HG03064 (cell line): Measurements from ENCODE around the gene CACNA2D1.

Experiments
- ATAC-seq: cut with Tn5 transposase; IDR thresholded peaks from one replicate; pipeline ENCODE4 v1.9.1; 2021; ENCODE audit warnings: low read depth; ENCODE audit not compliant: unreplicated experiment

CACNA2D1 gene

GRCh38 chr7:82067628-82068264, 375.8 kb downstream of the CACNA2D1 start:
- ATAC-seq, result no peak

DNA sequence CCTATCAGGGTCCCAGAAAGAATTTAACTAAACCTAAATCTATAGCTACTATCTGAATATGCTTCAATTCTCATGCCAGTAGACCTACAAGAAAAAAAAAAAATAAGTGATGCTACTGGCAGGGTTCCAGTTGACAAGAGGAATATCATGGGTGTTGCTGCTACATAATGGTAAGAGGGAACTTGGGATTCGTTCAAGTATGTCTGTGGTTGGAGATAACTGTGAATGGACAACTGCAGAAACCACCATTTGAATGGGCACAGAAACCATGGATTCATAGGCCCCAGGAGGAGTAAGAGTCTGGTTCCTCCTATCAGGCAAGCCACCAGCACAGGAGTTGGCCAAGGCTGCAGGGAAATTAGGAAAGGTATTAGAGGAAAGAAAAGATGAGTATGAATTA, 386.1 kb downstream of the CACNA2D1 start:
- no peak for ATAC-seq

- ATAC-seq, result no peak
Observed at GRCh38 chr7:82056282-82056681, 387.3 kb downstream of the CACNA2D1 start.

DNA sequence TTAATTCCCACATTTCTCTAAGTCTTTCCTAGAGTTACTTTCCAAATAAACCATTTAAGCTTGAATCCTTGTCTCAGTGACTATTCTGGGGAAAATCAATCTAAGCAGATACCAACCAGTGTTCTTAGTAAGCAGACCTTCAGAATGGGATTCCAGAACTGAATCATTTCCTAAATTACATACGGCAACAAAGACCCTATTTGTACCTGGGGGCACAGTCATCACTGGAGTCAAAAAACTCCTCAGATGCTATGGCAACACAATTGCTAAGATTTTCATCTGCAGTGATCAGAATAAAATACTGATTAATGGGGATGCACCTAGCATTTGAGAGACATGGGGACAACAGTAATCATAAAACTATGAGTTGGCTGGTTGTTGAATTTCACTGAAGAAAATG, 389.0 kb downstream of the CACNA2D1 start:
- ATAC-seq, result no peak

DNA sequence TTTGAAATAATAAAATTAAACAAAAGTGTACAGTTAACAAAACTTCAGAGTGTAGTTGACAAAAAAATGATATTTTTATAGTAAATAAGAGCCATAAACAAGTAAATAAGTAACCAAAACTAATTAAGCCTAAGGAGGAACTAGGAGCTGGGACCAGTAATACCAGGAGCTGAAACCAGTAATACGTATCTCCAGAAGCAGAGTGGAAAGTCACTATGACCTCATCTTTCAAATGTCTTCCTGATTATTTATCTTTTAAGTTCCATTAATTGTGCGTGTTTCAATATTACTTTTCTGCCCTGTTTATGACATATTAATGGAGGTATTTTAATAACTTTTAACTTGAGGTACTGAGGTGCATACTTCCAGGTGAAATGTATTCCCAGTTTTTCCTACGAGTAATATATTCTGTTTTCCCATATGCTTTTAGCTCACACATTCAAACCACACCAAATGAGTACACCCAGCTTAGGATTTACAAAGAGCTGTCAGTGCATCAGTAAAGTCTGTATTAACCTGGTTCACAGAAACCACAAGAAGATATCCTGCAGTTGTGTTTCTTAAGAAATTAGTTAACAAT, 390.0 kb downstream of the CACNA2D1 start:
- ATAC-seq, result no peak

DNA sequence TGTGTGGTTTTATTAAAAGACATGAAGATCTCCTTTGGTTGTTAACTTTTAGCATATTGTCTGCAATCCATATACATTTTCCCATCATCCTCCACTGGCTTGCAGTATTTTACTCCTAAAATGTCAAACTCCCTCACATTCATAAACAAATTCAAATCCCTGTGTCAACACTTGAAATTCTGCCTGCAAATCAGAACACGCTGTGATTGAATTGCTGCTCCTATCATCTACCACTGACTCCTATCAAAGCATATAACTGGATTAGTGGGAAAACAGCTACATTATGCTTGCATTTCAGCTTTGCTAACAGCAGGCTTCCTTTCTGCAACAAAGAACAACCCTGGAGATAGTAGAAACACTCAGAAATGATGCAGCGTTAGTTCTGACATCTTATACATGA, 392.0 kb downstream of the CACNA2D1 start:
- ATAC-seq, result no peak

- no peak for ATAC-seq
Observed at GRCh38 chr7:82050792-82051191, 392.8 kb downstream of the CACNA2D1 start.

GRCh38 chr7:82049891-82050533, 393.6 kb downstream of the CACNA2D1 start:
- no peak for ATAC-seq

GRCh38 chr7:82049442-82049841, 394.1 kb downstream of the CACNA2D1 start:
- ATAC-seq, result no peak

DNA sequence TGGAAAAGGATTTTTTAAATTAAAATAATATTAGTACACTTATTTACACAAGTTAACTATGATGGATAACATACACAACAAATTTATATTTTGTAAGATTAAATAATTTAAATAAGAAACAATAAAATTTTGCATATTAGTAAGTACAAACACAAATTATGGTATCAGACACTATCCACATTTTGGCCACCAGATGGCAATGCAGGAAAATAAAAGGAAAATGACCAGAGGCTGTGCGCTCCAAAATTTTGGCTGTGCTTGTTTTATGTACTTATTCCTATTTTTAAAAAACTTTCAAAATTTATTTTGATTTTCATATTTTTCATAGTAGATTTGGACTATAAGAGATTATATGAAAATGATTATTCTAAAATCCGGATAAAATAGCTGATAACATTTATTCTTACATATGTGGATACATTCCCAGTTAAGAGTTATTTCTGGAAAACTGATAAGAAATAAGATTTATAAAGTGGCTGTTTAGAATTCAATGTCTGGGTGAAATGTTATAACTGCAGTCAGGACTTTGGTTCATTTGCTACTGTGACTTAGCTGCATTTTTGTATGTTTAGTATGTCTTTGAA, 399.0 kb downstream of the CACNA2D1 start:
- ATAC-seq, result no peak

GRCh38 chr7:82039621-82040020, 404.0 kb downstream of the CACNA2D1 start:
- no peak for ATAC-seq

GRCh38 chr7:82036146-82036886, 407.3 kb downstream of the CACNA2D1 start:
- ATAC-seq, result no peak

DNA sequence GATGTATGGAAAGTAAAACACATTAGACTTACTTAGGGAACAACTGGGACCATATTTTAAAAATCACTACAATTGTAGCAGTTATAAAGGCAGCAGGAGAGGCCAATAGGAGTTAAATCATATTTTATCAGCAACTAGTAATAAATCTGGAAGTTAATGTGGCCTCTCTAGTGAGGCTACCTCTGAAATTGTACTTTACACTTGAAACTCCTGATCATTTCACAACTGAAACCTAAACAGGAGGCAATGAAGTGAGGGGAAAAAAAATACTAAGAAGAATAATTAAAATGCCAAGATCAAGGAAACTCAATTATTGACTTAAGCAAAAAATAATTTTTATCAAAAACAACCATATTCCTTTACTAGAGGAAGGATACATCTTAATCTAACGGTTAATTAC, 408.1 kb downstream of the CACNA2D1 start:
- ATAC-seq, result no peak

GRCh38 chr7:82032901-82033300, 410.7 kb downstream of the CACNA2D1 start:
- no peak for ATAC-seq

- ATAC-seq, result no peak
Observed at GRCh38 chr7:82029236-82029913, 414.2 kb downstream of the CACNA2D1 start.

DNA sequence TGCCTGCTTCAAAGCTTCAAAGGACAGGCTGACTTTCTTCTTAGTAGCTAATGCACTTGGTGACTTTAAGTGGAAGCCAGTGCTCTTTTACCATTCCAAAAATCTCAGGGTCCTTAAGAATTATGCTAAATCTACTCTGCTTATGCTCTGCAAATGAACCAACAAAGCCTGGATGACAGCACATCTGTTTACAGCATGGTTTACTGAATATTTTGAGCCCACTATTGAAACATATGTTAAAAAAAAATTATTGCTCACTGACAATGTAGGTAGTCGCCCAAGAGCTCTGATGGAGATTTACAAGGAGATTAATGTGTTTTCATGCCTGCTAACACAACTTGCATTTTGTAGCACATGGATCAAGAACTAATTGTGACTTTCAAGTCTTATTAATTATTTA, 415.5 kb downstream of the CACNA2D1 start:
- no peak for ATAC-seq

- ATAC-seq, result no peak
Observed at GRCh38 chr7:82021713-82022112, 421.9 kb downstream of the CACNA2D1 start.

- no peak for ATAC-seq
Observed at GRCh38 chr7:82021036-82021435, 422.5 kb downstream of the CACNA2D1 start.

GRCh38 chr7:82019551-82020475, 423.8 kb downstream of the CACNA2D1 start:
- ATAC-seq, result no peak
